Measurements from ENCODE around the gene REXO4. TPM values are rescaled to one million over a fixed set of nuclear protein-coding genes. Genes with fewer than 3 reads are reported as not detected.

The REXO4 gene
- total and polyA plus RNA-seq, 2 of the 4 experiments (the other 2 are of a cell fraction), result 16.1 to 21.8 TPM

DNA sequence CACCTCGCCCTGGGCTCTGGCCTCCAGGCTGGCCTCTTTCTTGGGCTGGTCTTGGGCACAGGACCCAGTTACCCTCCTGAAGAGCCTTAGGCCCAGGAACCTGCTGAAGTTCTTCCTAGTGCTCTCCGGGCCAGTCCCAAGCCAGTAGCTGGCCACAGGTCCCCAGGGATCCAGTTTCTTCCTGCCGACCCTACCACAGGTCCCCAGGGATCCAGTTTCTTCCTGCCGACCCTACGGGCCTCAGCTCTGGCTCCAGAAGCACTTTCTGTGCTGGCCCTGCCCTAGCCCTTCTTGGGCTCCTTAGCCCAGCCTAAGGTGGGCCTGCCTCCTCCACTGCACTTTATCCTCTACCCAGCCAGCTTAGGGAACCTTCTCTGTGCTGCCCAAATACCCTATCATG lies 23.8 kb upstream of the REXO4 start:
- no peak overlapping the region for H2AK9ac ChIP-seq (replicated peaks; ENCODE audit: low read depth, low read length, poor library complexity)
- CTCF ChIA-PET, result no interaction called here

More for the DNA sequence above, 23.8 kb upstream of the REXO4 start:
- Histone ChIP-seq H2BK20ac (ENCODE audit: low read depth, low read length) (no peak overlapping the region), H3K27ac (ENCODE audit: insufficient read depth, low read length) (no peak overlapping the region), H2AFZ (replicated peaks; ENCODE audit: low read length, poor library complexity) (no peak overlapping the region), H3K9ac (ENCODE audit: low read depth, low read length) (no peak overlapping the region), H2BK5ac (ENCODE audit: low read depth, low read length, poor library complexity, severe bottlenecking) (no peak overlapping the region), H3K18ac (ENCODE audit: low read depth, low read length) (no peak overlapping the region), H4K5ac (ENCODE audit: low read depth, low read length) (no peak overlapping the region), H3K9me1 (ENCODE audit: insufficient read depth, low read length) (no peaks in the 10 kb centered on the region), H3K36me3 (ENCODE audit: control insufficient read depth, insufficient read depth, low read length) (no peaks in the 10 kb centered on the region), H2AK5ac (ENCODE audit: low read depth, low read length) (no peak overlapping the region), H3K14ac (replicated peaks; ENCODE audit: low read depth, low read length) (no peak overlapping the region), H3K4me2 (ENCODE audit: low read depth, low read length) (no peak overlapping the region), H2BK15ac (ENCODE audit: low read depth, low read length) (no peak overlapping the region), H2BK120ac (ENCODE audit: low read depth, low read length) (no peak overlapping the region), H4K20me1 (ENCODE audit: insufficient read depth, low read length) (no peaks in the 10 kb centered on the region), H3K23ac (ENCODE audit: low read depth, low read length) (no peak overlapping the region), H4K8ac (ENCODE audit: low read depth in 2 of 2, low read length in 2 of 2) (no peak overlapping the region), H3K4me1 (ENCODE audit: control insufficient read depth, insufficient read depth, low read length) (no peaks in the 10 kb centered on the region), H3K4ac (ENCODE audit: low read depth, low read length) (no peak overlapping the region), H3K56ac (ENCODE audit: extremely low read depth, insufficient read depth, low read length) (no peak overlapping the region), H4K91ac (ENCODE audit: insufficient read depth, low read depth, low read length) (no peak overlapping the region), H3K79me1 (ENCODE audit: low read depth in 1 of 2, low read length in 2 of 2) (no peaks in the 10 kb centered on the region), H3K27me3 (ENCODE audit: control insufficient read depth, insufficient read depth, low read length) (peaks cover 15% of the 10 kb centered on the region), H3K4me3 (ENCODE audit: insufficient read depth, low read depth, low read length) (no peak overlapping the region), H3K9me3 (ENCODE audit: control insufficient read depth, insufficient read depth, low read length) (no peaks in the 10 kb centered on the region)
- dilution Hi-C loops (cut with HindIII; ENCODE audit: low sequenced_read_pairs, unreplicated experiment) (no loop called here), intact Hi-C loops (cut with micrococcal nuclease) (no loop called here), in situ Hi-C loops (cut with MboI; ENCODE audit: low sequenced_read_pairs) (no loop called here)
- no TSS peak for BruUV-seq (replicated peaks)
- POLR2A ChIA-PET (ENCODE audit: unreplicated experiment), result no interaction called here
- no peak for TF ChIP-seq RFX5 (IDR thresholded peaks at IDR 0.05; ENCODE audit: low read depth, low read length)
- DNase-seq (no peak), ATAC-seq (ENCODE audit: low read depth) (no peak)
- 70% methylated on average over 2 of the region's 5 CpGs; no CpG with 5 or more reads in 1 of the 2 experiments for WGBS, 2 experiments (ENCODE audit: extremely low coverage in 2 of 2, insufficient read length in 1 of 2)
